ENCODE measurements around the gene A2M.

Gene A2M

GRCh38 chr12:9122091-9122609 lies 6.4 kb upstream of the A2M start:
- no peak for DNase-seq (ENCODE audit: low read depth)

DNA sequence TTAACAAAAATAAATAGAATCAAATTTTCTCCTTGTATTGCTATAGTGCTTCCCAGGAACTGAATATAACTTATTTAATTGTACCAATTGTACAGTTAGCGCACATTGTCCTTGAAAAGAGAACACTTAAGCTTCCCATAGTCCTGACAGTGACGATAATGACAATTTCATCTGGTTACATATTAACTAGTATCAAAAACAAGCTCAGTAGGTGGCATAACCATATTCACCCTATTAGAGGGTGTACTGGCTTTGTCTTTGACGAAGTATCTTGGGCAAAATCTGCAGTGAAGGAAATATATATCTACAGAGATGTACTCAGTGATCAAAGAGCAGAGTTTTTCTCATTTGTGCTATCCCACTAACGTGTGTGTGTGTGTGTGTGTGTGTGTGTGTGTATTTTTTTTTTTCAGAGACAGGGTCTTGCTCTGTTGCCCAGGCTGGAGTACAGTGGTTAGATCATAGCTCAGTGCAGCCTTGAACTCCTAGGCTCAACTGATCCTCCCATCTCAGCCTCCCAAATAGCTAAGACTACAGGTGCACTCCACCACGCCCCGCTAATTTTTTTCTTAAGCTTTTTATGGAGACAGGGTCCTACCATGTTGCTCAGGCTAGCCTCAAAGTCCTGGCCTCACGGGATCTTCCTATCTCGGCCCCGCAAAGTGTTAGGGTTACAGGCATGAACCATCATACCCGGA lies 4.9 kb upstream of the A2M start:
- no peak for DNase-seq (ENCODE audit: low read depth)

DNA sequence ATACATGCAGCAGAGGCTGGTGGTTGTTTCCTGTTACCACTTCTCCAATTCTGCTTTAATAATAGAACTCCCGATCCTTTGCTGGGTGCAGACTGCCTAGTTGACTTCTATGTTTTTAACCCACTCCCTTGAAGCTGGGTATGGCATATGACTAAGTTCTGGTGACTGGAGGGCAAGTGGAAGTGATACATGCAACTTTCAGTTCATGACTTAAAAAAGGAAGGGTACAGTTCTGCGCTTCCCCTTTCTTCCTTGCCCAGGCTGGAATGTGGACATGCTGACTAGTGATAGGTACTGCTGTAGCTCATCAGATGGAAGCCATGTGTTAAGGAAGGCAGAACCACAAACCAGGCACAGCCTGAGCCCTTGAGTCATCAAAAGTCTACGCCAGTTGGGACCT lies 2.4 kb upstream of the A2M start:
- no peak for DNase-seq (ENCODE audit: low read depth)

GRCh38 chr12:9114946-9115345 lies 773 bp downstream of the A2M start:
- no peak for DNase-seq (ENCODE audit: low read depth)

- no peak for DNase-seq (ENCODE audit: low read depth)
Observed at GRCh38 chr12:9113987-9114309, 1.8 kb downstream of the A2M start.

GRCh38 chr12:9113296-9113986 lies 2.3 kb downstream of the A2M start:
- DNase-seq (ENCODE audit: low read depth), result no peak

DNA sequence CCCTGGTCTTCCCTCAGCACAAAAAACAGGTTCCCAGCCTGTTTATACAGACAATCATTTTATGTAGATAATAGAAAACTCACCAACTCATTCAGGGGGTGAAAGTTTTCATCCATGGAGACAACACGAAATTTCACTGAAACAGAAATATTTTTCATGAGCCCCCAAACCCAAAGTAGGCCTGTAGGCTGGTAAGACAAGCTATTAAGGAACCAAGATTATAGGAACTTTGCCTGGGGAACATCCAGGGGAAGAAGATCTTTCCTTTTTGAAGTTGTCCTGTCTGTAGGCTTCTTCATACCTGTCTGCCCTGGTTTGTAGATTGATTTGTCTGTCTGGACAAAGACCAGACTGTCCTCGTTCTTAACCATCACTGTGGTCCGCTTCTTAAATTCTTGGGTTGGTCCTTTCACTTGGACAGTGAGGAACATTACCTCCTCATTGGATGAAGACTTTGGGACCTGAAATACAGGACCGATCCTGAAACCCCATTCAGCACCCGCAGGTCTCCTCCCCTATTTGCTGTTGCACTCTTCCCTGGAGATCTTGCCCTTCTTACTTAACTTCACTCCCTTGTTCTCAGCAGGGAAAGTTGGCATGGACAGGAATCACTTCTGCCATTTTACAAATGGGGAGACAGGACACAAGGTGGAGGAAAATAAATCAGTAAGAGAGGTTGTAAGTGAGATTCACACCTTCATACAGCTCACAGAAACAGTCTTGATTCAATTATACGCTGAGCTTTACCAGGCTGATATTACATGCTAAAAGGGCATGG lies 3.5 kb downstream of the A2M start:
- no peak for DNase-seq (ENCODE audit: low read depth)

DNA sequence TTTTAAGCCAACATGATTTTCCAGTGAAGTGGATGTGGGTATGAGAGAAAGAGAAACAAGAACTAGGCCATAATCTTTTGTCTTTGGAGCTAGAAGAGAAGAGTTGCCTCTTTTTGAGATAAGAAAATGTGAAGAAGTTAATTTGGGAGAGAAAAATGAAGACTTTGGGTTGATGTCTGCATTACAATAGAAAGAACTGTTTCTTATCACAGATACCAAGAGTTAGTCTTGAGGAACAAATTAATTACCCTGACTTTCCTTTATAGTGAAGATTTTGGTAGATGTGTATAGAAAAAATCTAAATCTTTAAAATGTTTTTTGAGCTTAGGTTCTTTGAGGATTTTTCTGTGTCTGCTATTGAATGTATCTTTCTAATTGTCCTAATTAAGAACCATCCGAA lies 4.2 kb downstream of the A2M start:
- no peak for DNase-seq (ENCODE audit: low read depth)

- DNase-seq (ENCODE audit: low read depth), result no peak
Observed at GRCh38 chr12:9109737-9110491, 5.8 kb downstream of the A2M start.

DNA sequence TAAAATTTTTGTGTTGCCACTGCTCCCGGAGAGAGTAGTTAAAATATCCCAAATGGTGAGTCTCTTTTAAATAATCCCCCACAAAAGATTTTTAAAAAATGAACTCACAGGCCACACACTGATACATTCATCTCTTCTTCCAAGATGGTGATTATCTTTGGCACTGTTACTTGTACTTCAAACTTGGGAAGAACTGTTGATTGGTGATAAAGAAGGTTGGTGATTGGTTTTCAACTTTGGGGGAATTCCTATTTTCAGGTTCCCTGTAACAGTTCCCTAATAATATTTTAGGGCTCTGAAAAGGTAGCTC lies 6.6 kb downstream of the A2M start:
- no peak for DNase-seq (ENCODE audit: low read depth)

DNA sequence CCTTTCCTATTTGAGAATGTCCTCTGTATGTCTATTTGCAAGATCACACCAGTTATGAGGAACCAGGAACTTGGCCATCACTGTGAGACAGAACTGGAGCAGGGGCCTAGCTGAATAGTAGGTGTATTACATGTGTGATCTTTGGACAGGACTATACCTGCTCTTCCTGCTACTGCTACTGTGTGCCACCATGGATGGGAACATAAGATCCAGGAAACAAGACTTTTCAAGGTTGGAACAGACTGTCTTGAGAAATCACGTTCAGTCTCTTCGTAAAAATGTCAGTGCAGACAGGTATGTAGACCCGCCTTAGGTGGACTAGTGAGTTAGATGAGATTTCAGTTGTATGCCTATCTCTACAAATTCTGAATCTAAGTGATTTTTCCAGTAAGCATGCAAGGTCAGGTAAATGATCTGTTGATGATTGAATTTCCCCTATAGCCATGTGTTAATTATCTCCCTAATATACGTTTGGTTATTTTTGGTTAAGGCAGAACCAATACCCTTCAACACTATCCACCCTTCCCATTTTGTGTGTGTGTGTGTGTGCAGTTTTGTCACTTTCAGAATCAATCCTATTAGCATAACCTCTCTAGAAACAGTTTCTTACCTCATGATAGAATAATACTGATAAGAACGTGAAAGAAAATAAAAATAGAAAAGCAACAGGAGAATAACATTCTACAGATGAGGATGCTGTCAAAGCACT lies 7.1 kb downstream of the A2M start:
- no peak for DNase-seq (ENCODE audit: low read depth)

- no peak for DNase-seq (ENCODE audit: low read depth)
Observed at GRCh38 chr12:9107542-9107873, 8.2 kb downstream of the A2M start.

DNA sequence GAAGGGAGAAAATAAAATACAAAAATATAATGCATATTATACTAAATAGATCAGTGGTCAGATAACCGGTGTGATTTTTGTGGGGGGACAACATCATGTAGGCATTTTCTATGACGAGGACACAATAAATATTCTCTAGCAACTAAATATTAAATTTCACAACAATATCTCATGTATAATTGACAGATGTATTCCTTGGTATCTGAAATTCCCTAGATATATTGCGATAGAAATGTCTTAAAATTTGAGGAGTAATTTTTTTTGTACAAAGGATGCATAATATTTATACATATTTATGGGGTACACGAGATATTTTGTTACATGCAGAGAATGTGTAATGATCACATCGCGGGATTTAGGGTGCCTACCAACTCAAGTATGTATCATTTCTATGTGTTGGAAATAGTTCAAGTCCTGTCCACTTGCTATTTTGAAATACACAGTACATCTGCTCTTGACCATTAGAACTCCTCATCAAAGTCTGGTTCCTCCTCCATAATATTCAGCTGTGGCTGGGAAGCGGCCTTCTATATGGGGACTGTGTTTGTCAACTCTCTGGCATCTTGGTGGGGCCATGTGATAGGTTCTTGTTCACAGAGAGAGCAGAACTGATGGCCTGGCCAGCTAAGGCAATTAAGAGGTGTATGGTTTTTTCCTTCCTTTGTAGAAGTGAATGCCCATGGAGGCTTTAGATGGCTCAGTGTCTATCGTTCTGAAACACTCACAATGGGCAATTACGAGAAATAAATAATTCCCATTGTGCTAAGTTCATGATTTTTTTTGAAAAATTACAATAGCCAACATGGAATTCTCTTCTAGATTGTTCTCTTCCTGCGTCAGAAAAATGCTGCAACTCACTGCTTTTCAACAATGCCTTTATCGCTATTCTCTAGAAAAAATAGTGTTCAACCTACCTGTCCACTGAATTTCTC lies 8.8 kb downstream of the A2M start:
- no peak for DNase-seq (ENCODE audit: low read depth)

- DNase-seq (ENCODE audit: low read depth), result no peak
Observed at GRCh38 chr12:9106067-9106466, 9.7 kb downstream of the A2M start.

GRCh38 chr12:9104767-9105423 lies 10.8 kb downstream of the A2M start:
- no peak for DNase-seq (ENCODE audit: low read depth)

DNA sequence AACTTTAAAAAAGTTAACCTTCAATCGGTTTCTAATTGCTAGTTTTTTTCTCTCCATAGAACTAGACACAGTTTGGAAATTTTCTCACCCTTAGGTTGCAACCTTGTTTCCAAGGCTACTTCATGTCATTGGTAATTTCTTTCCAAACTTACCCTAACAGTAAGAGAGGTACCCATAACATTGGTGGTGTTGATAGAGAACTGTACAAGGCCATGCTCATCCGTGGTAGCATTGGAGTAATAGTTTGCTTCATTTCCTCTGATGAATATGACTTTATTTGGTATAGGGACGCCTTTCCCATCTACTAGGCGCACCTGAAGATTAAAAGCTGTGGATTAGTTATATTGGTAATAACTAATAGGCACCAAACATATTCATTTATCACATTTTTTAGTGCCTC lies 11.6 kb downstream of the A2M start:
- DNase-seq (ENCODE audit: low read depth), result no peak

- no peak for DNase-seq (ENCODE audit: low read depth)
Observed at GRCh38 chr12:9103050-9103849, 12.5 kb downstream of the A2M start.

DNA sequence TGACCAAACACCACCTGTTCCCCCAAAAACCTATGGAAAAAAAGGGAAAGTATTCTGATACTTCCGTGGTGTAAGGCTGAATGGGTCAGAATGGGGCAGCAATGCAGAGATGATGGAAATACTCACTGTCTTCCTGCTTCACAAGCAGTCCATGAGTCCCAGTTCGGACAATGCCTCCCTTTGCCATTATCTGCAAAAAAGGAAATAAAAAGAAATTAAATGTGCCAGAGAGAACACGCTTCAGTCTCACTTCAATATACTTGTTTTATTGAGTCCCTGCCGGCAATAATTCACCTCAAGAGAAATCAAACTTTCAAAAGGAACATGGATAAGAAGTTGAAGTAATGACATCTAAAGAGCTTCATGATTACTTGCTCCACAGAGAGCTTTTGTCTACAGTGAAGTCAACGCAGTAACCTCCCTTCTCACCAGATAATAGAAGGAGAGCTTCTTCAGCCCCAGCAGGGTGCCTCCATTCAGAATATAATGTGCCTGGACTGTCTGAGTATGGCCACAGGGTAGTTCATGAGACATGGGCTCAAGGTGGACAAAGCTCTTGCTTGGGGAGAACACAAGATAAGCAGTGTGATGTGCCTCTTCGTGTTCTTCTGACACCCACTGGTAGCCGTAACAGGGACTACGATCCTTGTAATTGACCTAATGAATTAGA lies 14.6 kb downstream of the A2M start:
- no peak for DNase-seq (ENCODE audit: low read depth)
